GM18867 (cell line): ENCODE results near the gene P2RY14.

Source experiments
- ATAC-seq: cut with Tn5 transposase; IDR thresholded peaks from one replicate; pipeline ENCODE4 v1.9.1; 2021; ENCODE audit warnings: mild to moderate bottlenecking, moderate library complexity; ENCODE audit not compliant: unreplicated experiment

P2RY14 gene

GRCh38 chr3:151195826-151196225, 82.5 kb downstream of the P2RY14 start:
- no peak for ATAC-seq

- ATAC-seq, result no peak
Measured at GRCh38 chr3:151192545-151192944, 85.8 kb downstream of the P2RY14 start.

GRCh38 chr3:151191095-151191494, 87.2 kb downstream of the P2RY14 start:
- no peak for ATAC-seq

- ATAC-seq, result no peak
Measured at GRCh38 chr3:151183265-151183671, 95.1 kb downstream of the P2RY14 start.

- no peak for ATAC-seq
Measured at GRCh38 chr3:151182349-151183079, 95.8 kb downstream of the P2RY14 start.

- no peak for ATAC-seq
Measured at GRCh38 chr3:151178208-151178845, 100.0 kb downstream of the P2RY14 start.

- ATAC-seq, result no peak
Measured at GRCh38 chr3:151175952-151176351, 102.4 kb downstream of the P2RY14 start.

GRCh38 chr3:151174351-151174750, 104.0 kb downstream of the P2RY14 start:
- no peak for ATAC-seq

GRCh38 chr3:151171145-151171757, 107.1 kb downstream of the P2RY14 start:
- peak; percentile 47 for ATAC-seq

GRCh38 chr3:151169948-151170679, 108.2 kb downstream of the P2RY14 start:
- ATAC-seq, result peak; percentile 40

- peak; percentile 41 for ATAC-seq
Measured at GRCh38 chr3:151169262-151169947, 108.9 kb downstream of the P2RY14 start.

- peak; percentile 64 for ATAC-seq
Measured at GRCh38 chr3:151168269-151169094, 109.9 kb downstream of the P2RY14 start.

- ATAC-seq, result no peak
Measured at GRCh38 chr3:151166161-151166560, 112.2 kb downstream of the P2RY14 start.

GRCh38 chr3:151165226-151165625, 113.1 kb downstream of the P2RY14 start:
- no peak for ATAC-seq
